GM04504 (cell line): ENCODE measurements around the gene IGFL1.
A peak's percentile ranks its signal among the peaks of the same experiment; 100 is the strongest.
"Not testable (repeated sequence)": the region's sequence is repeated elsewhere in the genome, so short reads cannot be mapped to it uniquely, and the experiment has no call there.

Experiments used
- DNase-seq: peaks from one replicate; pipeline ENCODE4 v3.0.0-alpha.2; 2012; ENCODE audit warnings: low read depth

Gene IGFL1

GRCh38 chr19:46225558-46226004 is 4.0 kb upstream of the IGFL1 start:
- no peak for DNase-seq

DNA sequence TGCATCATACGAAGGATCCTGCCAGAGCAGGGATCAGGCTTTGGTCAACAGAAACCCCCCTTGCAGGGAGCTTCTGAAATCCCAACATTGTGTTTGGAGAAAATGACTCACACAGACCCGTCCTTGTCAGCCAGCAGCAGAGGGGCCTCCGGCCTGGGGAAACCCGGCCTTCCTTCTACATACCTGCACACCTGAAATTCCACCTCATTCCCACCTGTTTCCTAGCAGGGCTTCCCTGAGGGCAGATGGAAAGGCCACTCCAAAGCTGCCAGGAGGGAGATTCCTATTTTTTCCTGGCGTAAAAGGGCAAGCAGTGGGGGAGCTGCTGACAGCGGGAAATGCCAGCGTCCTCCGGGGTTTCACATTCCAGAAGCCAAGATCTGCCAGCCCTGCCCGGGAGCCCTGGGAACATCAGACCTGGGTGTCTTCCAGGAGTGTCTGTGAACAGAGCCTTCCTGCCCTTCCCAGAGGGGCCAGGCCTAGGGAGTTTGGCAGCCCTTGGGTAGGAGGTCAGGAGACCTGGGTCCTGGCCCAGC is 3.0 kb upstream of the IGFL1 start:
- DNase-seq, result no peak

GRCh38 chr19:46232029-46232428 is 2.5 kb downstream of the IGFL1 start:
- DNase-seq, result no peak

GRCh38 chr19:46232468-46232867 is 2.9 kb downstream of the IGFL1 start:
- no peak for DNase-seq

DNA sequence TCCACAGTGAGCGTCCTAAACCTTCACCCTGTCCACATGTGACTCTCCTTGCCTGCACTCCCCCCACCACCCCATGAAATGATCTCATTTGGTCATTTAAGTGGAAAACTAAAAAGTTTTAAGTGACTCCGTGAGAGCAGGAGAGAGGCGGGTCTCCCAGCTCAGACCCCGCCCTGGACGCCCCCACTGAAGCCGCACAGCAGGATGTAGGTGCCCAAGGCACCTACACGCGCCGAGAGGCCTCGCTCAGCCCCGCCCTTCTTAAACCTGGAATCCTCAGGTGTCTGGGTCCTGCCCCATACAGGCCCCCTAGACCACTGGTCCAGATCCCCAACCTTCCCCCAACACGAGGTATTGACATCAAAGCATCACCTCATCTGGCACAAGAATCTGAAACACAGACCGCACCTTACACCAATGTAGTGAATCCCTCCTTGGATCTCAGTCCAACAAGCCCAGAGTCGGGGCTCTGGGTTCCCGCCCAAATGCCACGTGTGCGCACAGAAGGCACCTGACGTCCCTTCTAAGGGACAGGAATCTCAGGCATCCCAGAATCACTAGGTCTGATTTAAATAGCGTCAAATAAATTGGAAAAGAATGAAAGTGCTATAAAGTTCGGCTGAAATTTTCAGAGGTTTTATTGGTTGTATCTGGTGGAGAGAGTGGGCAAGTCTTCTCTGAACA is 3.5 kb downstream of the IGFL1 start:
- DNase-seq, result no peak

DNA sequence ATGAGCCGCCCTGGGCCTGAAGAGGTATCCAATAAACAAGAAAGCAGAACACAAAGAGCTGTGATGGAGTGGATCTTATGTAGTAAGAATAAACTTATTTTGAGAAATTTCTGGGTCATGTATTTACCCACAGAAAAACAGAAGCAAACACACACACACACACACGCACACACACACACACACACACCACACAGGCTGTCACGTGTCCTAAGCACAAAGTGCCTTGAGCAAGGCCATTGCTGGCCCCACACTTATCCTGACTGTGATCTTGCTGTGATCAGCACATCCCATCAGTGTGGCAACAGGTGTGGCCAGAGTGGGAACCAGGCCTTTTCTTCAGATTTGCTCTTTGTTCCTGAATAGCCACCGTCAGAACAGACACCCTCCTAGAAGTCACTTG is 4.3 kb downstream of the IGFL1 start:
- not testable (repeated sequence) for DNase-seq

- not testable (repeated sequence) for DNase-seq
Measured at GRCh38 chr19:46238141-46238540, 8.6 kb downstream of the IGFL1 start.

DNA sequence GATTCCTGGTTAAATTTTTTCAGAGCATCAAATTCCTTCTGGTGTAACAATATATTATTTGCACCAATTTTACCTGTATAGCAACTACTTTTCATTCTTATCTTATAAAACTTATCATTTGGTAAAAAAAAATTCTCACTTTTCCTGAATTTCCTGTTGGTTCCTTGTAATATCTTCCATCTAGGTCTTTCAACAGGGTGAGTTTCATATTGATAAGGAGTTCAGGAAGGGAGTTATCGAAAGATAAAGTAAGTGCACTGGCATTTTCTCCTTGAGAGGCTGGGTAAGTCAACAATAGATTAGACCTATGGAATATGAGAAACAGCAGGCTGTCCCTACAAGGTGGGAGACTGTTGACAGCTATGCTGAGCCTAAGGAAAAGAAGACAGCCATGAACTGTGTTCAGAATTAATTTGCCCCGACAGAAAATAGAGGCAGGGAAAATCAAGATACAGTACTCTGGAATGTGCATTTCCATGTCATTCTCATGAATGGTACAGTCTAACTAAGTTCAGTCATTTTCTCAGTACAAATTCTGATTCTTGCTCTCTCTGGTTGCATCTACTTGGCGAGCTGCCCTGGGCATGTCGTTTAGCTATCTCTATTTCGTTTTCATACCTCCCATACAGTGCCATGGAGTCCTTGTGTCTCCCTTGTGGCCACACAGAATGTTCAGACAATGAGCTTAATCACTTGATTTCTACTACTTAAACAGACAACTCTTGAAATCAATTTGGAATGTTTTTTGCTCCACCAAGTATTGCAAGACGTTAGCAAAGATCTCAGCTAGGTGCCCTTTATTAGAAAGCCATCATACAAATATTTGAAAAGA is 9.9 kb downstream of the IGFL1 start:
- no peak for DNase-seq

DNA sequence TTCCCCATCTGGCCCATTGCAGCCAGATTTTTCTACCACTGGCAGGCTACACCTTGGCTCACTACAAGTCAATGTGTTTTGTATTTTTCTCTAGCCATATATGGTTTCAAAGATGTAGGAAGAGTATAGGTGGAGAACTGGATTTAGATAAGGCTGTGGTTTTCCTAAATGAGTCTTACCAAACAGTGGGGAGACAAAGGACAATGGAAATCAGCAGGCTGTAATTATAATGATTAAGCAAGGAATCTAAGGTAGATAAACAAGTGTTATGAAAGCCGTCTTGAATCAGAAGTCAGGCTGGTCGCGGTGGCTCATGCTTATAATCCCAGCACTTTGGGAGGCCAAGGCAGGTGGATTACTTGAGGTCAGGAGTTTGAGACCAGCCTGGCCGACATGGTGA is 11.2 kb downstream of the IGFL1 start:
- no peak for DNase-seq

GRCh38 chr19:46241626-46242025 is 12.1 kb downstream of the IGFL1 start:
- DNase-seq, result no peak

DNA sequence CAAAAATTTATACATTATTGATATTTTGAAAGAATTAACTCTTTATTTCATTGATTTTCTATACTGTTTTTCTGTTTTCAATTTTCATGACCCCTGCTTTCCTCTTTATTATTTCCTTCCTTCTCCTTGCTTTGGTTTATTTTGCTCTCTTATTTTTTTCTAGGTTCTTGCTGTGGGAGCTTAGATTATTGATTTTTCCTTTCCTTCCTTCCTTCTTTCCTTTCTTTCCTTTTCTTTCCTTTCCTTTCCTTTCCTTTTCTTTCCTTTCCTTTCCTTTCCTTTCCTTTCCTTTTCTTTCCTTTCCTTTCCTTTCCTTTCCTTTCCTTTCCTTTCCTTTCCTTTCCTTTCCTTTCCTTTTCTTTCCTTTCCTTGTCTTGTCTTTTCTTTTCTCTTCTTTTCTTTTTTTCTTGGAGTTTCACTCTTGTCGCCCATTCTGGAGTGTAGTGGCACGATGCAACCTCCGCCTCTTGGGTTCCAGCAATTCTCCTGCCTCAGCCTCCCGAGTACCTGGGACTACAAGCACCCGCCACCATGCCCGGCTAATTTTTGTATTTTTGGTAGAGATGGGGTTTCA is 13.6 kb downstream of the IGFL1 start:
- DNase-seq, result not testable (repeated sequence)

- no peak for DNase-seq
Measured at GRCh38 chr19:46250076-46250735, 20.7 kb downstream of the IGFL1 start.

DNA sequence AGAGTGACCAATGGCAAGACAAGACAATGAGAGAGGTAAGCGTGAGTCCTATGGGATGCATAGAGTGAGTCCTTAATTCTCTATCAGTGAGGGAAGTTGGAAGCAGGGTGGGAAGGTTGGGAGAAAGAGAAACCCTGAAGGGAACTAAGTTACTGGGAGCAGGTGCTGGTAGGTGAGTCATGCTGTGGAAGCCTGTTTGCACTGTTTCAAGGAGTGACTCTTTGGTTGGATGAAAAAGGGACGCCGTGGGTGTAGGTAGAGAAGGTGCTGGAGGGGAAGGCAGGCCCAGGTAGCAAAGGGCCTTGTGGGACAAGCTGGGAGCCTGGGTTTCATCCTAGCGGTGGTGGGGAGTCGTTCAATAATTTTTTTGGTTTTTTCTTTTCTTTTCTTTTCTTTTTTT is 21.9 kb downstream of the IGFL1 start:
- no peak for DNase-seq

- DNase-seq, result no peak
Measured at GRCh38 chr19:46254776-46255175, 25.2 kb downstream of the IGFL1 start.

DNA sequence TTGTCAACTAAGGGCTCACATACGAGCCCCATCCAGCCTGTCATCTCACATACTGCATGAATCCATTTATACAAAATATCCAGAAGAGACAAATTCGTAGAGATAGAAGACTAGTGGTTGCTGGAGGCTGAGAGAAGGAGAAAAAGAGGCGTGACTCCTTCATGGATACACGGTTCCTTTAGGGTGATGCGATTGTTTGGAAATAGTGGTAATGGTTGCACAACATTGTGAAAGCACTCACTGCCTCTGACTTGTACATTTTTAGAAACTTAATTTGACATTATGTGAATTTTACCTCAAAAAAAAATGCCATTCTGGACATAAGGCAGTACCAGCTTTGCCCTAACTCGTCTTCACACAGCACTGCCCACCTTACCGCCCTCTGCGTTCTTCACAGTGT is 27.3 kb downstream of the IGFL1 start:
- no peak for DNase-seq

GRCh38 chr19:46261501-46261900 is 32.0 kb downstream of the IGFL1 start:
- DNase-seq, result not testable (repeated sequence)

DNA sequence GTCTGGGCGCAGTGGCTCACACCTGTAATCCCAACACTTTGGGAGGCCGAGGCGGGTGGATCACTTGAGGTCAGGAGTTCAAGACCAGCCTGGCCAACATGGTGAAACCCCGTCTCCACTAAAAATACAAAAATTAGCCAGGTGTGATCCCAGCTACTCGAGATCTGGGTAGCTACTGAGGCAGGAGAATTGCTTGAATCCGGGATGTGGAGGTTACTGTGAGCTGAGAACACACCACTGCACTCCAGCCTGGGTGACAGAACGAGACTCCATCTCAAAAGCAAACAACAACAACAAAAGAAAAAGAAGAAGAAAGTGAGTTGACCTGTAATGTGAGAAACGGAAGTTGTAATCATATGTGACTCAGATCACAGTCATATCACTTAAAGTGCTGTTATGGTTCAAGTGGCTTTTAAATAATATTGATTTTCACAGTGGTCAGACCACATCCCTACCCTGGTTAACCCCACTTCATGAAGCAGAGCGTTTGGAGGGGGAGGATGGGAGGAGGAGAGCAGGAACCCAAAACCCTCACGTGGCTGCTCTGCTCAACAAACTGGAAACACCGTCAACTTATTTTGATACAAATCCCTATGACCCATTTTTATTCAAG is 33.2 kb downstream of the IGFL1 start:
- DNase-seq, result not testable (repeated sequence)

DNA sequence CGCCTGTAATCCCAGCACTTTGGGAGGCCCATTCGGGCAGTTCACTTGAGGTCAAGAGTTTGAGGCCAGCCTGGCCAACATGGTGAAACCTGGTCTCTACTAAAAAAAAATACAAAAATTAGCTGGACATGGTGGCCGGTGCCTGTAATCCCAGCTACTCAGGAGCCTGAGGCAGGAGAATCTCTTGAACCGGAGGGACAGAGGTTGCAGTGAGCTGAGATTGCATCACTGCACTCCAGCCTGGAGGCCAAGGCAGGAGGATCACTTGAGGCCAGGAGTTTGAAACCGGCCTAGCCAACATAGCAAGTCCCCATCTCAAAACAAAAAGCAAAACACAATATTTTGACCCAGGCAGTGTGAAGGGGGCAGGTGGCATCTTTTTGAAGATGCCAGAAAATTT is 35.3 kb downstream of the IGFL1 start:
- not testable (repeated sequence) for DNase-seq

DNA sequence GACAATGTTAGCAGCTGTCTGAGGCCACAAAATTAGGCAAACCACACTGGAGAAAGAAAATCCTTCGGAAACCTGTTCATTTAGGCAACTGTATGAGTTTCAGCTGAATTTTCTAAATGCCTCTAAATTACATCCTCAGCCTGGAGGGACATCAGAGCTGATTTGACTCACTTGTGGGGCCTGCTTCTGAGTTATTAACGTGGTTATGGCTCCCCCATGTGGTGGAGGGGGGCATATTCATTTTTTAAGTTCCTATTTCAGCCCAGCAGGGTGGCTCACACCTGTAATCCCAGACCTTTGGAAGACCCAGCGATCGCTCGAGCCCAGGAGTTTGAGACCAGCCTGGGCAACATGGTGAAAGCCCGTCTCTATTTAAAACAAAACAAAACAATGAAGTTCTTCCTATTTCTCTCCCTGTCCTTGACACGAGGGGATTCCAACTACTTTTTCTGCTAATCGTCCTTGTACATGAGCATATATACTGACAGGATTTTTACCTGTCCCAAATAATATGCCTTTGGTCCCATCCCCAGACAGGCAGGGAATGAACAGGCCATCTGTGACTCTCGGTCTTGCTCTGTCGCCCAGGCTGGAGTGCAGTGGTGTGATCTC is 35.8 kb downstream of the IGFL1 start:
- DNase-seq, result peak; percentile 57

- DNase-seq, result no peak
Measured at GRCh38 chr19:46269101-46269500, 39.6 kb downstream of the IGFL1 start.

DNA sequence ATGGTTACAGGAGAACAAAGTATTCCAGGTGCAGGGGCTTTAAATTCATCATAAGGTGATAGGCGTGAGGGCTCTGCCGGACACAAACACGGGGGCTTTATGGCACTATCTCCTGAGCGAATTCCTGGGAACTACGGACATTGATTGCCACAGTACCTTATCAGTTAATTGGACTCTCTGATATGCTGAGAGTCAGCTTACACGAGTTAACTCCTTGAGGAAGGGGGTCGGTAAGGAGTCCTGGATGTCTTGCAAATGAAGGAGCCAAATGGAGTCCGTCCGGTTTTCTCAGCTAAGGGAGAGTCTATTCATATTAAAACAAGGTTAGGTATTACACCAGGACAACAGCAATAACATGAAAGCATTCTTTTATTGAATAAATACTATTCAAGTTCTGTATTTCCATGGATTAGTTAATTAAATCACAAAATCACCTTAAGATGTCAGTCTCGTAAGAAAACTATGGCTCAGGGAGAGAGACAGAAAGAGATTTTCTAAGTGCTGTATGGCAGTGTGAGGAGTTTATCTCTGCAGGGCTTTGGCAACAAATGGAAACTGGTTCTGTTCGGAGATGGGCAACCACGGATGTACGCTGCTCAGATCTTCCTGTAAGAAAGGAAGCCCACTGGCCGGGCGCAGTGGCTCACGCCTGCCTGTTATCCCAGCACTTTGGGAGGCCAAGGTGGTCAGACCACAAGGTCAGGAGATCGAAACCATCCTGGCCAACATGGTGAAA is 41.1 kb downstream of the IGFL1 start:
- no peak for DNase-seq
